Body of pancreas (tissue), 4 donors: ENCODE measurements around the gene SLC12A9.

Experiments used
- POLR2A ChIP-seq, 3 donors: fragments of 450-650 bp; IDR thresholded peaks; one replicate each; pipeline ENCODE4 v1.6.1; 2016; ENCODE audit warnings: antibody characterized with exemption in 3 of 3, mild to moderate bottlenecking in 2 of 3
- TF ChIP-seq, protein P1 (sequence below), 7 experiments: fragments of 450-650 bp in 4 of 7; fragments of 200-600 bp in 3 of 7; sonication (generic) in 3 of 7; IDR thresholded peaks; one replicate each; pipeline ENCODE4 v1.5.1; 2016 to 2019; ENCODE audit warnings: antibody characterized with exemption in 7 of 7

DNA sequence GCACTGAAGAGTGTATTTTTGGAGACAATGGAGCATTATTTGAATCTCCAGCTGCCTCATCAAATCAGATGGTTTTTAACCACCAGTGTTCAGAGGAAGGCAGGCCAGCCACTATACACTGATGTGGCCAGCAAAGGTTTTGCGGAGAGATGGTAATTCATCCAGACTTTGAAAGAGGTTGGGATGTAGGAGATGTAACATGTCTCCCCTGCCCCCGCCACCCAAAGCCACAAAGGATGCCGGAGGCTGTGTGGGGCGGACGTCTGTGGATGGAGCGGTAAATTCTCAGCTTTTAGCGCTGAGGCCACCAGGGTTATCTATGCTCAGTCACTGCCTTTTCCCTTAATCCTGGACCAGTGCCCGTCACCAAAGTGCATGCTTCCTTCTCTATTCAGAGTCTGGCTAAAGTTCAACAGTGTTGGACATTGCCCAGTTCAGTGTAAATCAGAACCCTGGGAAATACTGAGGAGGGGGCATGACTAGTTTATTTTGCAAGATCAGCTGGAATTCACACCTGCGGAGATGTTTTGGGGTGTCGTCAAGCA lies 11.0 kb downstream of the SLC12A9 start:
- TF ChIP-seq, protein P1, sequence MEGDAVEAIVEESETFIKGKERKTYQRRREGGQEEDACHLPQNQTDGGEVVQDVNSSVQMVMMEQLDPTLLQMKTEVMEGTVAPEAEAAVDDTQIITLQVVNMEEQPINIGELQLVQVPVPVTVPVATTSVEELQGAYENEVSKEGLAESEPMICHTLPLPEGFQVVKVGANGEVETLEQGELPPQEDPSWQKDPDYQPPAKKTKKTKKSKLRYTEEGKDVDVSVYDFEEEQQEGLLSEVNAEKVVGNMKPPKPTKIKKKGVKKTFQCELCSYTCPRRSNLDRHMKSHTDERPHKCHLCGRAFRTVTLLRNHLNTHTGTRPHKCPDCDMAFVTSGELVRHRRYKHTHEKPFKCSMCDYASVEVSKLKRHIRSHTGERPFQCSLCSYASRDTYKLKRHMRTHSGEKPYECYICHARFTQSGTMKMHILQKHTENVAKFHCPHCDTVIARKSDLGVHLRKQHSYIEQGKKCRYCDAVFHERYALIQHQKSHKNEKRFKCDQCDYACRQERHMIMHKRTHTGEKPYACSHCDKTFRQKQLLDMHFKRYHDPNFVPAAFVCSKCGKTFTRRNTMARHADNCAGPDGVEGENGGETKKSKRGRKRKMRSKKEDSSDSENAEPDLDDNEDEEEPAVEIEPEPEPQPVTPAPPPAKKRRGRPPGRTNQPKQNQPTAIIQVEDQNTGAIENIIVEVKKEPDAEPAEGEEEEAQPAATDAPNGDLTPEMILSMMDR (IDR thresholded peaks at IDR 0.05): no peak
- TF ChIP-seq POLR2A (IDR thresholded peaks at IDR 0.05): no peak
